Measurements from ENCODE around the gene EXOC2.

Gene EXOC2, protein sequence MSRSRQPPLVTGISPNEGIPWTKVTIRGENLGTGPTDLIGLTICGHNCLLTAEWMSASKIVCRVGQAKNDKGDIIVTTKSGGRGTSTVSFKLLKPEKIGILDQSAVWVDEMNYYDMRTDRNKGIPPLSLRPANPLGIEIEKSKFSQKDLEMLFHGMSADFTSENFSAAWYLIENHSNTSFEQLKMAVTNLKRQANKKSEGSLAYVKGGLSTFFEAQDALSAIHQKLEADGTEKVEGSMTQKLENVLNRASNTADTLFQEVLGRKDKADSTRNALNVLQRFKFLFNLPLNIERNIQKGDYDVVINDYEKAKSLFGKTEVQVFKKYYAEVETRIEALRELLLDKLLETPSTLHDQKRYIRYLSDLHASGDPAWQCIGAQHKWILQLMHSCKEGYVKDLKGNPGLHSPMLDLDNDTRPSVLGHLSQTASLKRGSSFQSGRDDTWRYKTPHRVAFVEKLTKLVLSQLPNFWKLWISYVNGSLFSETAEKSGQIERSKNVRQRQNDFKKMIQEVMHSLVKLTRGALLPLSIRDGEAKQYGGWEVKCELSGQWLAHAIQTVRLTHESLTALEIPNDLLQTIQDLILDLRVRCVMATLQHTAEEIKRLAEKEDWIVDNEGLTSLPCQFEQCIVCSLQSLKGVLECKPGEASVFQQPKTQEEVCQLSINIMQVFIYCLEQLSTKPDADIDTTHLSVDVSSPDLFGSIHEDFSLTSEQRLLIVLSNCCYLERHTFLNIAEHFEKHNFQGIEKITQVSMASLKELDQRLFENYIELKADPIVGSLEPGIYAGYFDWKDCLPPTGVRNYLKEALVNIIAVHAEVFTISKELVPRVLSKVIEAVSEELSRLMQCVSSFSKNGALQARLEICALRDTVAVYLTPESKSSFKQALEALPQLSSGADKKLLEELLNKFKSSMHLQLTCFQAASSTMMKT

DNA sequence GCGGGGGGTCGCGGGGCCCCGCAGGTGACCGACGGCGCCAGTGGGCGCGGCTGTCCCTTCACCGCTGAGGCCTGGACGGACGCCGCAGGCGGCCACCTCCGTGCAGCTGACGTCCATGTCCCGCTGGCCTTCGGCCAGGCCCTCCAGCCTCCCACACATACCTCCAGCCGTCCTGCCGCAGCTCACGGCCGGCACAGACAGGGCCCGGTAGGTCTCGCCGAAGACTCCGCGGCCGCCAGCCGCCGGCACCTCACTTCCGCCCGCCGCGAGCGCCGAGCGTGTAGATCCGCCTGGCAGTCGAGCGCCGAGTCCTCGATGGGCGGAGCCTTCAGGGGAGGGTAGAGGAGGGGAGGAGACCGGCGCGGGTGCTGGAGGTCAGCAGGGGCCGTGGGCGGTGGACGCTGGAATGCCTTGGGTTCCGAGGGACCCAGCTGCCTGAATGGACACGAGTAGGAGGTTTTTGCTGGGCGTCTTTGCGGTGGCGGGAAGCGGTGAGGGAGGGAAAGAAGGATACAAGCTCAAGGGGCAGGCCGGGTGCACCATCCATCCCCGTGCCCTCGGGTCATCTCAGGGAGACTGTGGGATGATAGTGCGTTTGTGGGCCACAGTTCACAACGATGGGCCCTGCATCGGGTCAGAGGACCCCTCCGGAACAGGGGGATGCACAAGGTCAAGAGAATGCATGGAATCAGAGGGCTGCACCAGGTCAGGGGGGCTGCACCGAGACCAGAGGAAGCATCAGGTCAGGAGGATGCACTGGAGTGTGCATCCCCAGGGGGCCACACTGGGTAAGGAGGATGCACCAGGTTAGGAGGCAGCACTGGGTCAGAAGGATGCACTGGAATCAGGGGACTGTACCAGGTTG is at the start of gene EXOC2:
TSS of gene EXOC2 (minus strand) at position 282 of the 865 bp plus-strand sequence. CDS start 55,321 bp downstream, outside the sequence.
- DNase-seq: peak; percentile 73

DNA sequence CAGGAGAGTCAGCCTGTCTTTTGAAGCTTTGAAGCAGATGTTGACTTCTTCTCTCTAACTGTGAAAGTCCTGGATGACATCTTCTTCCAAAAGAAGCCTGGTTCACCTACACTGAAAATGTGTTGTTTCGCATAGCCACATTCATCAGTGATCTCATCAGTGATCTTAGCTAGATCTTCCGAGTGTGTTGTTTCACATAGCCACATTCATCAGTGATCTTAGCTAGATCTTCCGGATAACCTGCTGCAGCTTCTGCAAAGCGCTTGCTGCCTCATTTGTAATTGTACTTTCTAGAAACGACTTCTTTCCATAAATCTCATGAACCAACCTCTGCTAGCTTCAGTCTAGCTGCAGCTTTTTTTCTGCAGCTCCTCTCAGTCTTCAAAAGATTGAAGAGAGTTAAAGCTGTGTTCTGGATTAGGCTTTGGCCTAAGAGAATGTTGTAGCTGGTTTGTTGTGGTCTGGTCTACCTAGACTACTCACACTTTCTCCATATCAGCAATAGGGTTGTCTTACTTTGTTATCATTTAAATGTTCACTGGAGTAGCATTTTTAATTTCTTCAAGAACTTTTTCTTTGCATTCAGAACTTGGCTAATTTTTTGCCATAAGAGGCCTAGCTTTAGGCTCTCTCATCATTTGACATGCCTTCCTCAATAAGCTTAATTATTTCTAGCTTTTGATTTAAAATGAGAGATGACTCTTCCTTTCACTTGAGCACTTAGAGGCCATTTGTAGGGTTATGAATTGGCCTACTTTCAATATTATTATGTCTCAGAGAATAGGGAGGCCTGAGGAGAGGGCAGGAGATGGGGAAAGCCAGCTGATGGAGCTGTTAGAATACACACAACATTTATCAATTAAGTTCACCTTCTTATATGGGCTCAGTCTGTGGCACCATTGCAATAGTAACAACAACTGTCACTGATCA is 48.7 kb upstream of the EXOC2 start:
- DNase-seq: no peak

DNA sequence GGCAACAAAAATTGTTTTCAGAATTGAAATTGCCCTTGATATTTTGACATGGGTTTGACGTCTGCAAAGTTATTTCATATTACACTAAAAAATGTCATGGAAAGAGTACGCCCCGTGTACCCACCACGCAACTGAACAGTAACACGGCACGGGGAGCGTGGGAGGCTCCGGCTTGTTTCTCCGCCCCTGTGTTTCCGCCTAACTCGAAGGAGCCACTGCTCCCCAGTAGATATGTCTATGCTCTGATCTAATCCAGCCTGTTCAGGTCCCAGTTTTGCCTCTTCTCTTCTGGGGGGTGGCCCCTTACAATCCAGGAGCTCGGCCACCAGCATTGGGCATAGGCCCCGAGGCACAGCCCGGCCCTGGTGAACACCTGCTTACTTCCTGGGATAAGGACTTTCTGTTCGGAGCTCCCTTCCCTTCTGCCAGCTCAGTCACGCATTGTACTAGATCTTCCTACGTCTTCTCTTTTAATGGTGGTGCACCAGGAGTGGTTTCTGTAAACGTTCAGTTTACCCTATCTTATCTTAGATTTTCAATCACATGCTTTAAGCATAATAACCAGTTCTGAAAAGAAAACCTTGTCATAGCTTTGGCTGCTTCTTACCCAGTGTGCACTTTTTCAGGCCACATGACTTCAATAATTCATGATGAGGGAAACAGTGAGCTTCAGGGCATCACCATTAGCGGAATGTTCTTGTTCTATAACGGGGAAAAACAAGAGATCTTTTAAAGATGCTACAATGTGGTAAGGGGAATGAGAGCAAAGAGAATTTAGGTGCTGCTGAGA is 43.9 kb upstream of the EXOC2 start:
- no peak for DNase-seq

DNA sequence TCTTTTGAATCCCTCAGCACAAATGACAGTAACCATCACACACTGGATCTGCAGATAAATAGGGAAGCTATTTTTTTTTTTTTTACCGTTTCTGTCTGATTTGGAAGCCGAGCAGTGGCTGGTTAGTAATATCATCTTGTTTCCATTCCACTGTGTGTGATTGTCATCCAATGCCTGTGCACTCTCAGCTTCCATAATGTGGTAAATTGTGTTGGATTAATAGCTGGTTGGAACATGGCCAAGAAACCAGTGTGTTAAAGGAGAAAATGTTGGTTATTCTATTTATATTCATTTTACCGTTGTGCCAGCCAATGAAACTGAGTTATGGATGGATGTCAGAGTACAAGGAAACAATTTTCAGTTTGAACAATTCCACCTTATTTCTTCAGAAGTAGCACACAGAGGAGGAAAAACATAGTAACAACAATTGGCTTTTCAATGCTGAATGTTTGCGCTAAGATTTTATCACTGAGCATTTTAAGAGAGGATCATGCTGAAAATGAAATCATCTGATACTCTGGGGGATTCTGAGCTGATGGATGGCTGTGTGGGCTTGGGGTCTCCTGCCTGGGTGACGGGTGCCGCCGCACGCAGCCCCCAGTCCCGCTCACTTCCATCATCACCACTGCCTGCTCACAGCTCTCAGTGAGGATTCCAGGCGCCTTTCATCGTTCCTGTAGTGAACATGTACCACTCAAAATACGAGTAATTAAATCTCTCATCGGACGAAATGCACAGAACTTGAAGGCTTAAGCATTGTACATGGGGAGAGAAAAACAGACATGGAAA is 40.7 kb upstream of the EXOC2 start:
- DNase-seq: no peak

DNA sequence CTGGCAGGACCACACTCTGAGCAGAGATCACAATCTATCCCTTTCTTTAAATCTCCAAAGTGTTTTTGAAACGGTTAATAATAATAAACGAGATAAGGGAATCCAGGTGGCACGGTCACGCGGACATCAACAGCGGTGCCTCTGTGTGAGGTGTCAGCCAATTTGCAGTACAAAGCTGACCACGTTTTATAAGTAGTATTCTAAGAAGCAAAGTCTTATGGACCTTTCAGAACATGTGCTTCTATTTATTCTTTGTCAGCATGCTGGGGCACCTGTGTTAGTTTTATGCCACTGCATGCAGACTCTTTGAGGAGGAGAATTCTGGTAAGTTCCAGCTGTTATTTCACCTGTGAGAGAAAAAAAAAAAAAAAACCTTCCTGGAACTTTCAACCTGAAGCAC is 39.0 kb upstream of the EXOC2 start:
- no peak for DNase-seq

DNA sequence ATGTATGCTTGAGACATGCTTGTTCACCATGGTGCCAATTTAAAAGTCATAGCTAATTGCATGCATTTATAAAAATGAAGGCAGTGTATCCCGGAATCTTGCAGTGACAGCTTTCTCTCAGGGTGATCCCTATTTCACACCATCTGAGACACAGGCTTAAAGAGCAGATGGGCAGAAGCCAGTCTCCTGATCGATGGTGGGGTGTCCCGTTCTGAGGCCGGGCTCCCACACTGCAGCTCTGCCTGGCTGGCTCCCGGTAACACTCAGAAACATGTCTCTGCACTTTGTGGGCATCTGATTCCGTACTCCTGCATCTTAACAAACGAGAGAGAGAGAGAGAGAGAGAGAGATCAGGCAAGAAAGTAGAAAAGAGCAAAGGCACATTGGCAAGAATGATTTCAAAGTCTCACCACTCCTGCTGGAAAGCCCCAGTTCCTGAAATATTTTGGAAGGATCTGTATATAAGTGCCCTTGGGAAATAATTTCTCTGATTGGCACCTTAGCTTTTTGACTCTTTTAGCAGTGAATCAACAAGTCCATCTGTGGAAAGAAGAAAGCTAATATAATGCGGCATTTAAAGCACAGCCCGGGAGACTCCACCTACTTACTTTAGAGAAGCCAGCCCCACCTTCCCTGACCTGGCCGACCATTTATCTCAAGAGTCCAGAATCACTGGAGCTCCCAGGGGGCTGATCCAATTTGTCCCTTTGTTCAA is 36.8 kb upstream of the EXOC2 start:
- no peak for DNase-seq

DNA sequence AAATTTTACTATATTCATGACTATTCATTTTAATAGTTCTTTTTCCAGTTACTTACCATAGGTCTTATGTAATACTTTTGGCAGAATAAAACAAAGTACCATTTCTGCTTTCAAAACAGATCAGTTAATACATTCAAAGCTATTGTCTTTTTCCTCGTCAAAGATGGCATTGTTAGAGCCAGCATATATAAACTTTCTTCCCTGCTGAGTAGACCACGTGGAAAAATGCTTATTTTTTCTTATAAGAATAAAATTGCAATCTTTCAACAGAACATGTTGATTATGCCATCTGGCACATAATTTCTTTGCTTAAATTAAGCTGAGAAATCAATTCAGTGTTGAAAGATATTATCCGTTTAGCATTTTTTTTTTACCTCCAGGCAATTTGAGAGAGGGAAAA is 34.9 kb upstream of the EXOC2 start:
- DNase-seq: no peak

DNA sequence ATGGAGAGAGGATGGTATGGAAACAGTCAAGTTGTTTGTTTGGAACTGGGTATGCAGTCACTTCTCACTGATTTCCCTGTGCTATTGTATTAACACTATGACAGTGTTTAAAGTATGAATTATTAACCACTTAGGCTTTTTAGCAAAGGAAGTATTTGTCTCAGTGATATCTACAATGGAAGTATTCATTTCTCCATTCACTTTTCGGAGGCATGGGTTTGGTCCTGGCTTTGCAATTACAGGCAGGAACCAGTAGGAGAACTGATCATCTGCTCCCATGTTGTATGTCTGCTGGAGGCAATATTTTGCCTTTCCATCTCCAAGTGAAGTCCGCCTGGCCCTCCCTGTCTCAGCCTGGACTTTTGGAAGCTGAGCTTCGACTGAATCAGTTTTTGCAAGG is 30.6 kb upstream of the EXOC2 start:
- DNase-seq: no peak

DNA sequence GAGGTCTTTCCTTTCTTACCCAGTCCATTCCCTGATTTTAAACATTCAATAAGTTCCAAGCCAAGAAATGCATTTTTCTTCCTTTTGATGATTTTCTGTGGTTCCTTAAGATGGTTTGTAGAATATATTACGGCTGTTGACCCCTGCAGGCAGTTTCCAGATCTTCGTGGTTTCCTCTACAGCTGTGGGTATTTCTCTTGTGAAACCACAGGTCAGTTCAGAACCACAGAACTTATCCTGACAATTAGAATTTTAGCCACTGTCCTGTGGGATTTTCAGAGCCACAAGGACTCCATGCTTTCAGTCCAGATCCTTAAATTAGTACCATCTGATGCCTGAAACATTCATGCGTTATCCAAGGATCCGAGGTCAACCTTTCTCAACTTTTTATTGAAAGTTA is 29.7 kb upstream of the EXOC2 start:
- no peak for DNase-seq

DNA sequence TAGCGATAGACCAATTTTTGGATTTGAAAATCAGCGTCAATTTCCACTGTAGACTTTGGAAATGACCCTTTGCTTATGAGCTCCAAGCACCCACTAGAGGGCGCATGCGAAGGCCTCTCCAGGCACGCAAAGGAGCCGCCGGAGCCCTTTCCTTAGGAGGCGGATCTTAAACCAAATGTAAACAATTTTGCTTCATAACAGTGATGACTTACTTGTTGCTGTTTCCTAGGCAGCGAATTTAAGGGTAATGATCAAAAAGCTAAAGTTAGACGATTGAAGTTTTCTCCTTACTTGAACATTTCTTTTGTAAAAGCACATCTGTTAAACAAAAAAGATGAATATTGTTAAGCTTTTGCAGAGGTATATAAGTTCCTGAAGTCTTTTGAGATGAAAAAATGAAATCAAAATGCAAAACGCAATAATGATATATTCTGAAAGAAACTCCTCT is 29.2 kb upstream of the EXOC2 start:
- peak; percentile 53 for DNase-seq

DNA sequence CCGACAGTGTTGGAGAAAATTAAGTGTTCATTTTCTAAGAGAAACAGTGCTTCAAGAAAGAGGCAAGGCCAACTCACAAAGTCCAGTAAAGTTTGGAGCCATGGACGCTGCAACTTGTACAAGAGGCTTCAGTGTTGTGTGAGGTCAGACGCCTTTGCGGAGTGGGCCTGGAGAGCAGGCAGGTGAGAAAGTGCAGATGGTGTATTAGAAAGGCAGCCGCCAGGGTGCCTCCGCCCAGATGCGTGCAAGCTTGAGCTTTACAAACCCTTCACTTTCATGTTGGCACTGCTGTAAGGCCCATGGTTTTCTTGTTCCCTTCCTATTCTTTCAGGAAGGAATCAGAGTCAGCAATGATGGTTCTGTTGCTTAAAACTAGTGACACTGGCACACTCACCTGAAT is 25.4 kb upstream of the EXOC2 start:
- no peak for DNase-seq

DNA sequence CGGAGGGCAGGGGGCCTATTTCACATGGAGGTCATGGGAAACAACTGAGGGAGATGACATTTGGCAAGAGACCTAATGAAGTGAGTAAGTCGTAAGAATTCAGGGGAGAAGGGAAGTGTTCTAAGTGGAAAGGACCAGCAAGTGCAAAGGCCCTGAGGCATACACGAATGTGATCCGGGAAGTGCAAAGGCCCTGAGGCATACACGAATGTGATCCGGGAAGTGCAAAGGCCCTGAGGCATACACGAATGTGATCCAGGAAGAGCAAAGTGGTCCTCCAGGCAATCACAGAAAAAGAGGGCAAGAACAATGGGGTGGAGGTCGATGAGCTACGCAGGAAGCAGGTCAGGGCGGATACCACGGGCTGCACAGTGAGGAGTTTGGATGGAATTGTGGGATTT is 24.2 kb upstream of the EXOC2 start:
- no peak for DNase-seq

DNA sequence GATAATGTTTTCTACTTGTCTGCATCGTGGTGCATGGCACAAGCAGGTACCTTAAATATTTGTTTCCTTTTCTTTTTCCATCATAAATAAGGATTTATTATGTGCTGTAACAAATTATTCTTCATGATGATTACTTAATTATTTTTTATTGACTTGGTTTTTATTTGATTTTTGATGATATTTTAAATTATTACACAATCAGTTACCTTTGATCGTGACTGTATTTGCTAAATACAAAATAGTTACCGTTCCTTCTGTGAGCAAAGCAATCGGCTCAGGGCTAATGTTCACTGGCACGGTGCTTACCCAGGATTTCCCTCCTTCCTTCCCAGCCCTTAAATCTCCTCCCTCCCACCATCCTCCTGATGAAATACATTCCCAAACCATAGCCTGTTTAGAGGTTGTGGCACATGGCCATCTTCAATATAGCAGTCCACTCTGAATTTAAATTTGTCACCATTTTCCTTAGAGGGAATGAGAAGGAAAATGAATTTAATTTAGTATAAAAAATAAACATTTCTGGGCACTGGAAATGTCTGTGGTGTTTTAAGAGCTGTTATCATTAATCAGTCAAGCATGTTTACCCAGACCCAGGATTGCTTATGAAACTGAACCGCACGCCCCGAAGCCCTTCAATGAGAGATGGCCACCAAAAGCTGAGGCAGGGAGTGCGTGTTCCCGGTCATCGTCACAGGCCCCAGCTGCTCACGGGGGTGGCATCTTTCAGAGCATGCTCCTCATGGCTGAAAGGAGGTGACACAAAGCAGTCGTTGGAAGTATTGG is 23.0 kb upstream of the EXOC2 start:
- no peak for DNase-seq

DNA sequence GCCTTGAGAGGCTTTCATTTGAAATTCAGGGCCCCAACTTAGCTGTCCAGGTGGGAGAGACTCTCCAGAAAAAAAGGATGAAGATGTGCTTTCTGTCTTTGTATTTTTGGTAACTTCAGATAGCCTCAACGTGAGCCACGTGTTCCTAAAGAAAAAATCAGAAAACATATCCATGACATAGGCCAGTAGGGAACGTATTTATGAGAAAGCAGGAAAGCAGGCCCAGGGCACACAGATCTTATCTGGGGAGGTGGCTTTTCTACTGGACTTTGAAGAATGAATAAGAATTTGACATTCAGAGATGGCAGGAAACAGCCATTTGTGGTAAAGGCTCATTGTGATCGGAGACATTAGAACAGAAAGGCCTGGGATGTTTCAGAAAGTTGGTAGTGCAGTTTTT is 21.2 kb upstream of the EXOC2 start:
- DNase-seq: no peak

DNA sequence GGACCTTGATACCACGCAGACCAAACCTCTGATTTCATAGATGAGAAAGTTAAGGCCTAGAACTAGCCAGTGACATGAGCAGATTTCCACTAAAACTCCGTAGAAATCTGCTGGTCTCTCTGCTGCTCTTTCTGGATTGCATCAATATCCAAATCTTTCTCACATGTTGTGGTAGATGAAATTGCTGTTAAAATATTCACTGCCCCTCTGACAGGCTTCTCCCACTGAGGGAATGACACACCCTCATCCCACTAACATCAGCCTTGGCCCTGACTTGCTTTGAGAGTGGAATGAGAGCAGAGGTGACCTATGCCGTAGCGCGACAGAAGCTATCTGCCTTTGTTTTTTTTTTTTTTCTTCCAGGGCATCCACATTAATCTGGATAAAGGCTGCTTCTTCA is 20.4 kb upstream of the EXOC2 start:
- DNase-seq: no peak

DNA sequence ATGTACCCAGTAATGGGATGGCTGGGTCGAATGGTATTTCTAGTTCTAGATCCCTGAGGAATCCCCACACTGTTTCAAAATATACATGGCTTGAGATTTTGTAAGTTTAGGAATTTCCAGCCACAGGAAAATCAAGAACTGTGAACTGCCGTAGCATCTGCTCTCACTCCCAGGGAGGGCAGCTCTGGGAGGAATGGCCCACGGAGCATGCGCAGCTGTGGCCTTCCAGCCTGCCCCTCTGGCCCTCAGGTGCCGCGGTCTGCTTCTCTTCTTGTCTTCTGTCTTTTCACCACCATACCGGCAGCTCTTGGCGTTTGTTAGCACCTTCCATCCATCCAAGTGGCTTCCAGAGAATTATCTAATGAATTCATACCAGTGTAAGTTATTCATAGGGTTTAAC is 19.9 kb upstream of the EXOC2 start:
- no peak for DNase-seq

DNA sequence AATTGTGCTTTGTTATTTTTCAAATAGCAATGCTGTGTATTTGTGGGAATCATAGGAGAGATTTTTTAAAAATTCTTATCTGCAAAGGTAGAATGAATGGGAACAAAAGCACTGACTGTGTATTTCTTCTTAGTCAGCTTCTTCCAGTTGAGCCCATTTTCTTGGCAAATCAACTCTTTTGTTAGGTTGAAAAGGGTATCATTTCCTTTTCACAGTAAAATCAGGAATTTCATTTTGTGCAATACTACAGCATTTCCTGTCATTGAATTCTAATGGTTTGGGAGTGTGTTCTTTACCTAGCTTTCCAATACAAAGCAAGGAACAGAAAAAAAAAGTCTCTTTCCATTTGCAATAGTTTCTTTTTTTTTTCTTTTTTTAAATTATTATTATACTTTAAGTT is 19.0 kb upstream of the EXOC2 start:
- DNase-seq: no peak

Measured in activated CD4-positive, alpha-beta T cell treated with anti-CD3 and anti-CD28 coated beads for 1 hour (primary cell).